GM23338 (cell line): ENCODE measurements around the gene PIMREG. TPM values are rescaled to one million over a fixed set of nuclear protein-coding genes. Genes with fewer than 3 reads are reported as not detected.

Experiments
- ATAC-seq: fragments of 200-7000 bp; cut with Tn5 transposase; 3 replicates; pipeline ENCODE4 v1.9.1; 2020
- DNase-seq: peaks from one replicate; pipeline ENCODE4 v3.0.0-alpha.2; 2015; ENCODE audit warnings: low spot score
- H2AFZ ChIP-seq: fragments of 200-600 bp; sonication (generic); 2 replicates; pipeline ENCODE4 v1.8.0; 2016; ENCODE audit warnings: antibody characterized with exemption, mild to moderate bottlenecking, moderate library complexity
- H3F3A ChIP-seq: fragments of 200-600 bp; sonication (generic); replicated peaks from 2 replicates; pipeline ENCODE4 v1.8.0; 2017; ENCODE audit warnings: antibody characterized with exemption, mixed run types, low read depth
- H3K27ac ChIP-seq: fragments of 200-600 bp; sonication (generic); 2 replicates; pipeline ENCODE4 v1.6.1; 2016; ENCODE audit warnings: low read depth
- H3K27me3 ChIP-seq: fragments of 200-600 bp; sonication (generic); 2 replicates; pipeline ENCODE4 v1.8.0; 2016; ENCODE audit warnings: mild to moderate bottlenecking, mixed run types, moderate library complexity; ENCODE audit not compliant: insufficient read depth
- H3K36me3 ChIP-seq: fragments of 200-600 bp; sonication (generic); 2 replicates; pipeline ENCODE4 v1.8.0; 2016; ENCODE audit warnings: mild to moderate bottlenecking; ENCODE audit not compliant: insufficient read depth
- H3K4me1 ChIP-seq: fragments of 200-600 bp; sonication (generic); 2 replicates; pipeline ENCODE4 v1.8.0; 2016; ENCODE audit warnings: mild to moderate bottlenecking, moderate library complexity; ENCODE audit not compliant: insufficient read depth
- H3K4me2 ChIP-seq: fragments of 200-600 bp; sonication (generic); 2 replicates; pipeline ENCODE4 v1.7.1; 2017; ENCODE audit warnings: mixed run types
- H3K4me3 ChIP-seq: fragments of 200-600 bp; sonication (generic); 2 replicates; pipeline ENCODE4 v1.6.1; 2016; ENCODE audit warnings: mixed run types
- H3K79me2 ChIP-seq: fragments of 200-600 bp; sonication (generic); replicated peaks from 2 replicates; pipeline ENCODE4 v1.8.0; 2017; ENCODE audit warnings: mild to moderate bottlenecking; ENCODE audit not compliant: insufficient read depth
- H3K9me2 ChIP-seq: fragments of 200-600 bp; sonication (generic); 2 replicates; pipeline ENCODE4 v1.8.0; 2017; ENCODE audit not compliant: insufficient read depth
- H4K20me1 ChIP-seq: fragments of 200-600 bp; sonication (generic); replicated peaks from 2 replicates; pipeline ENCODE4 v1.8.0; 2017; ENCODE audit warnings: mild to moderate bottlenecking; ENCODE audit not compliant: insufficient read depth
- H3K27ac Mint-ChIP-seq: 2 replicates; pipeline ENCODE4 v1.8.0; 2020; ENCODE audit warnings: inconsistent platforms, mild to moderate bottlenecking, moderate library complexity, mixed read lengths
- H3K27me3 Mint-ChIP-seq: 3 replicates; pipeline ENCODE4 v1.8.0; 2022; ENCODE audit warnings: low read depth, mild to moderate bottlenecking, moderate library complexity, mixed read lengths, inconsistent platforms; ENCODE audit not compliant: insufficient read depth, poor library complexity
- H3K36me3 Mint-ChIP-seq: 3 replicates; pipeline ENCODE4 v1.8.0; 2021; ENCODE audit warnings: low read depth, mild to moderate bottlenecking, inconsistent platforms, moderate library complexity, mixed read lengths
- H3K4me1 Mint-ChIP-seq: 3 replicates; pipeline ENCODE4 v1.8.0; 2020; ENCODE audit warnings: mild to moderate bottlenecking, inconsistent platforms, mixed read lengths
- H3K4me3 Mint-ChIP-seq: 3 replicates; pipeline ENCODE4 v1.8.0; 2021; ENCODE audit warnings: moderate library complexity, mild to moderate bottlenecking, inconsistent platforms, mixed read lengths
- H3K9me3 Mint-ChIP-seq: 3 replicates; pipeline ENCODE4 v1.8.0; 2020; ENCODE audit warnings: moderate library complexity, mild to moderate bottlenecking, inconsistent platforms, mixed read lengths
- CREB1 ChIP-seq: fragments of 250-450 bp; sonication (Bioruptor Pico); IDR thresholded peaks from 2 replicates; pipeline ENCODE4 v1.5.0; 2020; ENCODE audit warnings: low read depth, mild to moderate bottlenecking, moderate library complexity
- EZH2 ChIP-seq: fragments of 200-600 bp; sonication (generic); IDR thresholded peaks from one replicate; pipeline ENCODE4 v1.8.0; 2017; ENCODE audit warnings: antibody characterized with exemption, mild to moderate bottlenecking, low read depth; ENCODE audit not compliant: unreplicated experiment
- EZH2phosphoT487 ChIP-seq: fragments of 200-600 bp; sonication (generic); IDR thresholded peaks from one replicate; pipeline ENCODE4 v1.8.1; 2018; ENCODE audit warnings: antibody characterized with exemption; ENCODE audit not compliant: unreplicated experiment
- JUNB ChIP-seq: IDR thresholded peaks from one replicate; pipeline ENCODE4 v1.6.1; 2016; ENCODE audit warnings: antibody characterized with exemption; ENCODE audit not compliant: unreplicated experiment
- NANOG ChIP-seq: IDR thresholded peaks from 2 replicates; pipeline ENCODE4 v1.6.1; 2016; ENCODE audit warnings: antibody characterized with exemption, borderline replicate concordance
- POLR2AphosphoS5 ChIP-seq: IDR thresholded peaks from 2 replicates; pipeline ENCODE4 v1.6.1; 2016; ENCODE audit warnings: antibody characterized with exemption, low read depth
- STAT1 ChIP-seq: IDR thresholded peaks from one replicate; pipeline ENCODE4 v1.6.1; 2016; ENCODE audit warnings: antibody characterized with exemption; ENCODE audit not compliant: unreplicated experiment
- ZNF114 ChIP-seq: fragments of 250-450 bp; sonication (Bioruptor Pico); IDR thresholded peaks from 2 replicates; pipeline ENCODE4 v1.5.0; 2020; ENCODE audit warnings: mild to moderate bottlenecking, moderate library complexity
- ZNF331 ChIP-seq: fragments of 250-450 bp; sonication (Bioruptor Pico); IDR thresholded peaks from 2 replicates; pipeline ENCODE4 v1.5.0; 2020; ENCODE audit warnings: low read depth, mild to moderate bottlenecking, moderate library complexity
- polyA plus RNA-seq: library from polyadenylated mRNA; unstranded; fragments of >200 nt; fragmentation: Nextera tagmentation; extraction: Ambion mirVana; gene quantifications from 2 replicates; pipeline ENCODE4 v1.2.1, GENCODE V29; 2016
- total RNA-seq: library from RNA; depleted of rRNA; stranded (reverse); fragments of >200 nt; shearing (Covaris generic); gene quantifications from 2 replicates; pipeline ENCODE4 v1.2.3, GENCODE V29; 2014
- TF ChIP-seq, protein P1 (sequence below), 2 experiments: fragments of 200-600 bp in 1 of 2; sonication (generic) in 1 of 2; conservative IDR thresholded peaks; 2 replicates each; pipeline versions ENCODE4 v1.5.1 to v1.6.1; 2016 to 2017; ENCODE audit warnings: antibody characterized with exemption in 2 of 2, low read depth in 2 of 2, mild to moderate bottlenecking in 2 of 2, moderate library complexity in 1 of 2
- TF ChIP-seq, protein P2 (sequence below): IDR thresholded peaks from 2 replicates; pipeline ENCODE4 v1.6.1; 2016; ENCODE audit warnings: antibody characterized with exemption
- TF ChIP-seq, protein P3 (sequence below): fragments of 250-450 bp; sonication (Bioruptor Pico); IDR thresholded peaks from 2 replicates; pipeline ENCODE4 v1.5.0; 2020; ENCODE audit warnings: mild to moderate bottlenecking, moderate library complexity

The PIMREG gene
- total and polyA plus RNA-seq, 2 experiments from 2014 or later: 87.8 to 144 TPM

DNA sequence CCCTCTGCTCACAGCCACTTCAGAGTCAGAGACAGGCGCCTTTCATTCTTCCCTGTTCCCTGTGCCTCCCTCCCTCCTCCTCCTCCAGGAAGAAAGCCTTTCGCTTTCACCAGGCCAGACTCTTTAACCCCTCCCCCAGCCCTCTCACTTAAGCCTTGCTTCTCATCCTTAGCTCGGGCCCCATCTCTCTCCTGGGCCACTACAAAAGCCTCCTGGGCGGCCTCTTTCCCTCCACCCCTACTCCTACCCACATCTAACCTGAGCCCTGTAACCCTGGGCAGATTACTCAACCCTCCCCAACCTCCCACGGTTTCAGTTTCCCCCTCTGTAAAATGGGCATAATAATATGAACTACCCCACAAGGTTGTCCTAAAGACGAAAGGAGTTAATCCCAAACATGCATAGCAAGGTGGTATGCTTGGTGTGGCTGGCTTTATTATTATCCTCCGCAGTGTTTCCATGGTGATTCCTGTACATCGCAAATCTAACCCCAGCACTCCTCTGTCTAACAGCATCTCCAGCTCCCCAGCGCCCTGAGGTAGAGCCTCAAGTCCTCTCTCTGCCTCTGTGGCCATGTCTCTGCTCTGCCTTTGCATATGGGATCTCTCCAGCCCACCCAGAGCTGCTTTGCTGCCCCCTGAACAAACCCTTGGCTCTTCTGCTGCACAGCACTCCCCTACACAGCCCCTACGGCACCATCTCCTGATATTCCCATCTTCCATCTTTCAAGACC, 17.7 kb downstream of the PIMREG start:
- TF ChIP-seq POLR2AphosphoS5: no peak
- TF ChIP-seq CREB1: no peak
- TF ChIP-seq JUNB: no peak
- TF ChIP-seq EZH2: no peak
- TF ChIP-seq, protein P1, sequence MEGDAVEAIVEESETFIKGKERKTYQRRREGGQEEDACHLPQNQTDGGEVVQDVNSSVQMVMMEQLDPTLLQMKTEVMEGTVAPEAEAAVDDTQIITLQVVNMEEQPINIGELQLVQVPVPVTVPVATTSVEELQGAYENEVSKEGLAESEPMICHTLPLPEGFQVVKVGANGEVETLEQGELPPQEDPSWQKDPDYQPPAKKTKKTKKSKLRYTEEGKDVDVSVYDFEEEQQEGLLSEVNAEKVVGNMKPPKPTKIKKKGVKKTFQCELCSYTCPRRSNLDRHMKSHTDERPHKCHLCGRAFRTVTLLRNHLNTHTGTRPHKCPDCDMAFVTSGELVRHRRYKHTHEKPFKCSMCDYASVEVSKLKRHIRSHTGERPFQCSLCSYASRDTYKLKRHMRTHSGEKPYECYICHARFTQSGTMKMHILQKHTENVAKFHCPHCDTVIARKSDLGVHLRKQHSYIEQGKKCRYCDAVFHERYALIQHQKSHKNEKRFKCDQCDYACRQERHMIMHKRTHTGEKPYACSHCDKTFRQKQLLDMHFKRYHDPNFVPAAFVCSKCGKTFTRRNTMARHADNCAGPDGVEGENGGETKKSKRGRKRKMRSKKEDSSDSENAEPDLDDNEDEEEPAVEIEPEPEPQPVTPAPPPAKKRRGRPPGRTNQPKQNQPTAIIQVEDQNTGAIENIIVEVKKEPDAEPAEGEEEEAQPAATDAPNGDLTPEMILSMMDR (conservative IDR thresholded peaks at IDR 0.05; ENCODE audit: low read depth in 2 of 2): no peak
- TF ChIP-seq NANOG: no peak
- TF ChIP-seq, protein P2, sequence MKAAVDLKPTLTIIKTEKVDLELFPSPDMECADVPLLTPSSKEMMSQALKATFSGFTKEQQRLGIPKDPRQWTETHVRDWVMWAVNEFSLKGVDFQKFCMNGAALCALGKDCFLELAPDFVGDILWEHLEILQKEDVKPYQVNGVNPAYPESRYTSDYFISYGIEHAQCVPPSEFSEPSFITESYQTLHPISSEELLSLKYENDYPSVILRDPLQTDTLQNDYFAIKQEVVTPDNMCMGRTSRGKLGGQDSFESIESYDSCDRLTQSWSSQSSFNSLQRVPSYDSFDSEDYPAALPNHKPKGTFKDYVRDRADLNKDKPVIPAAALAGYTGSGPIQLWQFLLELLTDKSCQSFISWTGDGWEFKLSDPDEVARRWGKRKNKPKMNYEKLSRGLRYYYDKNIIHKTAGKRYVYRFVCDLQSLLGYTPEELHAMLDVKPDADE: no peak
- peak overlapping the region; percentile 69; the same call in 1 of the 2 replicates for H2AFZ ChIP-seq
- no peaks in the 10 kb centered on the region for H4K20me1 ChIP-seq
- Mint-ChIP-seq H3K27me3 (peaks cover 15% of the 10 kb centered on the region), H3K36me3 (no peaks in the 10 kb centered on the region; the same call in 2 of the 3 replicates), H3K4me1 (peaks cover 34% of the 10 kb centered on the region), H3K4me3 (no peak overlapping the region; the same call in 2 of the 3 replicates), H3K9me3 (no peaks in the 10 kb centered on the region; the same call in 2 of the 3 replicates), H3K27ac (no peak overlapping the region; the same call in 1 of the 2 replicates)
- H3K27ac ChIP-seq: no peak overlapping the region
- no peaks in the 10 kb centered on the region for H3K27me3 ChIP-seq
- no peak overlapping the region; the same call in 1 of the 2 replicates for H3K4me3 ChIP-seq
- H3K36me3 ChIP-seq: no peaks in the 10 kb centered on the region
- H3K79me2 ChIP-seq: no peaks in the 10 kb centered on the region
- no peaks in the 10 kb centered on the region for H3K9me2 ChIP-seq
- ATAC-seq (peak; percentile 84), DNase-seq (peak; percentile 85)
- H3F3A ChIP-seq: no peaks in the 10 kb centered on the region
- peaks cover 16% of the 10 kb centered on the region for H3K4me1 ChIP-seq
- H3K4me2 ChIP-seq: peak overlapping the region; percentile 60; the same call in 1 of the 2 replicates

DNA sequence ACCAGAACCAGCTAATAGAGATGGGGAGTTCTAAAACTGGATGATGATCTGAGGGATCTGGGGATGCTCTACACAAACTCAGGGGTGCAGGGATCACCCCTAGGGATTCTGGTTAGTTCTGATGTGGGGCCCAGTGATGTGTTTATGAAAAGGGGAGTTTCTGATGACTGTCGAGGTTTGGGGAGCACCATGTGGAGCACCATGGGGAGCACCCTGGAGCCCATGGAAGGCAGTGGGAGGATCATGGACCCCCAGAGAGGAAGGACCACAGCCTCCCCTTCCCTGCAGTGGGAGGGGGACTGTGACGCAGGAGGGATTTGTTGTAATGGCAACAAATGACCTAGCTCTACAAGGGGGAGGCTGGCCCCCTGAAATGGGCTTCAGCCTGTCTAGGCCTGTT, 18.4 kb downstream of the PIMREG start:
- Histone ChIP-seq H3K36me3 (no peaks in the 10 kb centered on the region), H3K27me3 (no peaks in the 10 kb centered on the region), H3K4me3 (no peak overlapping the region), H3F3A (no peaks in the 10 kb centered on the region), H4K20me1 (no peaks in the 10 kb centered on the region), H2AFZ (no peak overlapping the region), H3K4me1 (peaks cover 16% of the 10 kb centered on the region), H3K9me2 (no peaks in the 10 kb centered on the region), H3K4me2 (no peak overlapping the region), H3K27ac (no peak overlapping the region), H3K79me2 (no peaks in the 10 kb centered on the region)
- Mint-ChIP-seq H3K4me1 (peaks cover 26% of the 10 kb centered on the region), H3K4me3 (no peak overlapping the region), H3K27me3 (peaks cover 12% of the 10 kb centered on the region), H3K27ac (no peak overlapping the region; the same call in 1 of the 2 replicates), H3K9me3 (no peaks in the 10 kb centered on the region; the same call in 1 of the 3 replicates), H3K36me3 (no peaks in the 10 kb centered on the region)
- DNase-seq: no peak
- ATAC-seq: no peak
- TF ChIP-seq CREB1: no peak
- TF ChIP-seq EZH2: no peak
- no peak for TF ChIP-seq ZNF331 (CRISPR knock-in tag)
- TF ChIP-seq EZH2phosphoT487: no peak
- no peak for TF ChIP-seq POLR2AphosphoS5
- TF ChIP-seq, protein P3, sequence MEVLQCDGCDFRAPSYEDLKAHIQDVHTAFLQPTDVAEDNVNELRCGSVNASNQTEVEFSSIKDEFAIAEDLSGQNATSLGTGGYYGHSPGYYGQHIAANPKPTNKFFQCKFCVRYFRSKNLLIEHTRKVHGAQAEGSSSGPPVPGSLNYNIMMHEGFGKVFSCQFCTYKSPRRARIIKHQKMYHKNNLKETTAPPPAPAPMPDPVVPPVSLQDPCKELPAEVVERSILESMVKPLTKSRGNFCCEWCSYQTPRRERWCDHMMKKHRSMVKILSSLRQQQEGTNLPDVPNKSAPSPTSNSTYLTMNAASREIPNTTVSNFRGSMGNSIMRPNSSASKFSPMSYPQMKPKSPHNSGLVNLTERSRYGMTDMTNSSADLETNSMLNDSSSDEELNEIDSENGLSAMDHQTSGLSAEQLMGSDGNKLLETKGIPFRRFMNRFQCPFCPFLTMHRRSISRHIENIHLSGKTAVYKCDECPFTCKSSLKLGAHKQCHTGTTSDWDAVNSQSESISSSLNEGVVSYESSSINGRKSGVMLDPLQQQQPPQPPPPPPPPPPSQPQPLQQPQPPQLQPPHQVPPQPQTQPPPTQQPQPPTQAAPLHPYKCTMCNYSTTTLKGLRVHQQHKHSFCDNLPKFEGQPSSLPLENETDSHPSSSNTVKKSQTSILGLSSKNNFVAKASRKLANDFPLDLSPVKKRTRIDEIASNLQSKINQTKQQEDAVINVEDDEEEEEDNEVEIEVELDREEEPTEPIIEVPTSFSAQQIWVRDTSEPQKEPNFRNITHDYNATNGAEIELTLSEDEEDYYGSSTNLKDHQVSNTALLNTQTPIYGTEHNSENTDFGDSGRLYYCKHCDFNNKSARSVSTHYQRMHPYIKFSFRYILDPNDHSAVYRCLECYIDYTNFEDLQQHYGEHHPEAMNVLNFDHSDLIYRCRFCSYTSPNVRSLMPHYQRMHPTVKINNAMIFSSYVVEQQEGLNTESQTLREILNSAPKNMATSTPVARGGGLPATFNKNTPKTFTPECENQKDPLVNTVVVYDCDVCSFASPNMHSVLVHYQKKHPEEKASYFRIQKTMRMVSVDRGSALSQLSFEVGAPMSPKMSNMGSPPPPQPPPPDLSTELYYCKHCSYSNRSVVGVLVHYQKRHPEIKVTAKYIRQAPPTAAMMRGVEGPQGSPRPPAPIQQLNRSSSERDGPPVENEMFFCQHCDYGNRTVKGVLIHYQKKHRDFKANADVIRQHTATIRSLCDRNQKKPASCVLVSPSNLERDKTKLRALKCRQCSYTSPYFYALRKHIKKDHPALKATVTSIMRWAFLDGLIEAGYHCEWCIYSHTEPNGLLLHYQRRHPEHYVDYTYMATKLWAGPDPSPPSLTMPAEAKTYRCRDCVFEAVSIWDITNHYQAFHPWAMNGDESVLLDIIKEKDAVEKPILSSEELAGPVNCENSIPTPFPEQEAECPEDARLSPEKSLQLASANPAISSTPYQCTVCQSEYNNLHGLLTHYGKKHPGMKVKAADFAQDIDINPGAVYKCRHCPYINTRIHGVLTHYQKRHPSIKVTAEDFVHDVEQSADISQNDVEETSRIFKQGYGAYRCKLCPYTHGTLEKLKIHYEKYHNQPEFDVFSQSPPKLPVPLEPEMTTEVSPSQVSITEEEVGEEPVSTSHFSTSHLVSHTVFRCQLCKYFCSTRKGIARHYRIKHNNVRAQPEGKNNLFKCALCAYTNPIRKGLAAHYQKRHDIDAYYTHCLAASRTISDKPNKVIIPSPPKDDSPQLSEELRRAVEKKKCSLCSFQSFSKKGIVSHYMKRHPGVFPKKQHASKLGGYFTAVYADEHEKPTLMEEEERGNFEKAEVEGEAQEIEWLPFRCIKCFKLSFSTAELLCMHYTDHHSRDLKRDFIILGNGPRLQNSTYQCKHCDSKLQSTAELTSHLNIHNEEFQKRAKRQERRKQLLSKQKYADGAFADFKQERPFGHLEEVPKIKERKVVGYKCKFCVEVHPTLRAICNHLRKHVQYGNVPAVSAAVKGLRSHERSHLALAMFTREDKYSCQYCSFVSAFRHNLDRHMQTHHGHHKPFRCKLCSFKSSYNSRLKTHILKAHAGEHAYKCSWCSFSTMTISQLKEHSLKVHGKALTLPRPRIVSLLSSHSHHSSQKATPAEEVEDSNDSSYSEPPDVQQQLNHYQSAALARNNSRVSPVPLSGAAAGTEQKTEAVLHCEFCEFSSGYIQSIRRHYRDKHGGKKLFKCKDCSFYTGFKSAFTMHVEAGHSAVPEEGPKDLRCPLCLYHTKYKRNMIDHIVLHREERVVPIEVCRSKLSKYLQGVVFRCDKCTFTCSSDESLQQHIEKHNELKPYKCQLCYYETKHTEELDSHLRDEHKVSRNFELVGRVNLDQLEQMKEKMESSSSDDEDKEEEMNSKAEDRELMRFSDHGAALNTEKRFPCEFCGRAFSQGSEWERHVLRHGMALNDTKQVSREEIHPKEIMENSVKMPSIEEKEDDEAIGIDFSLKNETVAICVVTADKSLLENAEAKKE: no peak
- TF ChIP-seq STAT1: no peak
- no peak for TF ChIP-seq ZNF114 (CRISPR knock-in tag)
